Measurements from ENCODE around the gene UCN.

The UCN gene

GRCh38 chr2:27307287-27307544, 1.0 kb downstream of the UCN start:
- H3K27me3 ChIP-seq (ENCODE audit: insufficient read depth, low read length, poor library complexity): no peaks in the 10 kb centered on the region
- H3K9ac ChIP-seq (ENCODE audit: low read depth, low read length): no peak overlapping the region
- ATAC-seq (ENCODE audit: insufficient read depth, low read depth): no peak
- DNase-seq: no peak
- H3K79me2 ChIP-seq (ENCODE audit: insufficient read depth, low read length): no peaks in the 10 kb centered on the region
- peaks cover 7% of the 10 kb centered on the region for H4K20me1 ChIP-seq (ENCODE audit: insufficient read depth, low read length)
- no peak overlapping the region for H3K4me2 ChIP-seq (ENCODE audit: insufficient read depth, low read length)
- H3K9me3 ChIP-seq (ENCODE audit: insufficient read depth, low read length, severe bottlenecking): no peaks in the 10 kb centered on the region
- no peak overlapping the region for H3K27ac ChIP-seq (ENCODE audit: low read length)
- peaks cover 25% of the 10 kb centered on the region for H3K36me3 ChIP-seq (ENCODE audit: insufficient read depth, low read length)
- H2AFZ ChIP-seq (ENCODE audit: low read depth, low read length): no peak overlapping the region
- no peak for TF ChIP-seq EZH2 (IDR thresholded peaks at IDR 0.05; ENCODE audit: borderline replicate concordance, low read depth, low read length, severe bottlenecking)
- no peak for TF ChIP-seq CTCF (IDR thresholded peaks at IDR 0.05; ENCODE audit: borderline replicate concordance, extremely low read depth, low read length, poor library complexity, severe bottlenecking)
- no peak overlapping the region for H3K4me3 ChIP-seq (ENCODE audit: low read depth in 1 of 2, low read length in 2 of 2)
- H3K4me1 ChIP-seq (ENCODE audit: insufficient read depth, low read length): peaks cover 5% of the 10 kb centered on the region

- DNase-seq (no peak), ATAC-seq (ENCODE audit: insufficient read depth, low read depth) (no peak)
- Histone ChIP-seq H2AFZ (ENCODE audit: low read depth, low read length) (no peak overlapping the region), H3K4me3 (ENCODE audit: low read depth in 1 of 2, low read length in 2 of 2) (no peak overlapping the region), H4K20me1 (ENCODE audit: insufficient read depth, low read length) (peaks cover 7% of the 10 kb centered on the region), H3K9me3 (ENCODE audit: insufficient read depth, low read length, severe bottlenecking) (no peaks in the 10 kb centered on the region), H3K27ac (ENCODE audit: low read length) (no peak overlapping the region), H3K36me3 (ENCODE audit: insufficient read depth, low read length) (peaks cover 20% of the 10 kb centered on the region), H3K4me1 (ENCODE audit: insufficient read depth, low read length) (peaks cover 5% of the 10 kb centered on the region), H3K9ac (ENCODE audit: low read depth, low read length) (no peak overlapping the region), H3K27me3 (ENCODE audit: insufficient read depth, low read length, poor library complexity) (no peaks in the 10 kb centered on the region), H3K4me2 (ENCODE audit: insufficient read depth, low read length) (no peak overlapping the region), H3K79me2 (ENCODE audit: insufficient read depth, low read length) (no peaks in the 10 kb centered on the region)
- TF ChIP-seq EZH2 (IDR thresholded peaks at IDR 0.05; ENCODE audit: borderline replicate concordance, low read depth, low read length, severe bottlenecking) (no peak), CTCF (IDR thresholded peaks at IDR 0.05; ENCODE audit: borderline replicate concordance, extremely low read depth, low read length, poor library complexity, severe bottlenecking) (no peak)
Measured at GRCh38 chr2:27306573-27307286, 1.5 kb downstream of the UCN start.

- H3K27me3 ChIP-seq (ENCODE audit: insufficient read depth, low read length, poor library complexity): no peaks in the 10 kb centered on the region
- H3K79me2 ChIP-seq (ENCODE audit: insufficient read depth, low read length): no peaks in the 10 kb centered on the region
- H2AFZ ChIP-seq (ENCODE audit: low read depth, low read length): no peak overlapping the region
- ATAC-seq (ENCODE audit: insufficient read depth, low read depth) (no peak), DNase-seq (no peak)
- TF ChIP-seq EZH2 (IDR thresholded peaks at IDR 0.05; ENCODE audit: borderline replicate concordance, low read depth, low read length, severe bottlenecking) (no peak), CTCF (IDR thresholded peaks at IDR 0.05; ENCODE audit: borderline replicate concordance, extremely low read depth, low read length, poor library complexity, severe bottlenecking) (no peak)
- H3K36me3 ChIP-seq (ENCODE audit: insufficient read depth, low read length): peaks cover 15% of the 10 kb centered on the region
- no peak overlapping the region for H3K27ac ChIP-seq (ENCODE audit: low read length)
- H3K4me2 ChIP-seq (ENCODE audit: insufficient read depth, low read length): no peak overlapping the region
- no peak overlapping the region for H3K9ac ChIP-seq (ENCODE audit: low read depth, low read length)
- no peak overlapping the region for H3K4me3 ChIP-seq (ENCODE audit: low read depth in 1 of 2, low read length in 2 of 2)
- H4K20me1 ChIP-seq (ENCODE audit: insufficient read depth, low read length): peaks cover 7% of the 10 kb centered on the region
- H3K9me3 ChIP-seq (ENCODE audit: insufficient read depth, low read length, severe bottlenecking): no peaks in the 10 kb centered on the region
- H3K4me1 ChIP-seq (ENCODE audit: insufficient read depth, low read length): peaks cover 5% of the 10 kb centered on the region
Measured at GRCh38 chr2:27306136-27306535, 2.1 kb downstream of the UCN start.
